T-helper 17 cell (primary cell): ENCODE measurements around the gene PIP5KL1. TPM values are rescaled to one million over a fixed set of nuclear protein-coding genes. Genes with fewer than 3 reads are reported as not detected.

Experiments used
- ATAC-seq: fragments of 150-1000 bp; cut with Tn5 transposase; 2 replicates; pipeline ENCODE4 v1.10.0; 2021; ENCODE audit warnings: mild to moderate bottlenecking, moderate library complexity
- DNase-seq, 3 donors: peaks; one replicate each; pipeline versions ENCODE4 v3.0.0 to v3.0.0-alpha.2; 2020 to 2021
- H3K9me3 ChIP-seq: one replicate; pipeline ENCODE4 v1.7.0; 2013; ENCODE audit warnings: low read length, mild to moderate bottlenecking; ENCODE audit not compliant: control insufficient read depth, poor library complexity, severe bottlenecking
- H3K27ac Mint-ChIP-seq: one replicate; pipeline ENCODE4 v1.8.0; 2022; ENCODE audit warnings: mild to moderate bottlenecking, moderate library complexity, mixed read lengths
- H3K27me3 Mint-ChIP-seq: one replicate; pipeline ENCODE4 v1.8.0; 2022; ENCODE audit warnings: mixed read lengths
- H3K36me3 Mint-ChIP-seq: one replicate; pipeline ENCODE4 v1.8.0; 2022; ENCODE audit warnings: low read depth, mixed read lengths
- H3K4me1 Mint-ChIP-seq: one replicate; pipeline ENCODE4 v1.8.0; 2022; ENCODE audit warnings: mild to moderate bottlenecking, mixed read lengths
- H3K4me3 Mint-ChIP-seq: one replicate; pipeline ENCODE4 v1.8.0; 2022; ENCODE audit warnings: mild to moderate bottlenecking, moderate library complexity, mixed read lengths
- total RNA-seq, 4 donors: library from RNA in 2 of 4; stranded (reverse) in 2 of 4; gene quantifications; one replicate each; pipeline ENCODE4 v1.2.3 and lab custom pipeline; 2022 to 2026

Gene PIP5KL1
- total RNA-seq, 2 donors from 2014 or later, result 2.1 to 2.3 TPM

DNA sequence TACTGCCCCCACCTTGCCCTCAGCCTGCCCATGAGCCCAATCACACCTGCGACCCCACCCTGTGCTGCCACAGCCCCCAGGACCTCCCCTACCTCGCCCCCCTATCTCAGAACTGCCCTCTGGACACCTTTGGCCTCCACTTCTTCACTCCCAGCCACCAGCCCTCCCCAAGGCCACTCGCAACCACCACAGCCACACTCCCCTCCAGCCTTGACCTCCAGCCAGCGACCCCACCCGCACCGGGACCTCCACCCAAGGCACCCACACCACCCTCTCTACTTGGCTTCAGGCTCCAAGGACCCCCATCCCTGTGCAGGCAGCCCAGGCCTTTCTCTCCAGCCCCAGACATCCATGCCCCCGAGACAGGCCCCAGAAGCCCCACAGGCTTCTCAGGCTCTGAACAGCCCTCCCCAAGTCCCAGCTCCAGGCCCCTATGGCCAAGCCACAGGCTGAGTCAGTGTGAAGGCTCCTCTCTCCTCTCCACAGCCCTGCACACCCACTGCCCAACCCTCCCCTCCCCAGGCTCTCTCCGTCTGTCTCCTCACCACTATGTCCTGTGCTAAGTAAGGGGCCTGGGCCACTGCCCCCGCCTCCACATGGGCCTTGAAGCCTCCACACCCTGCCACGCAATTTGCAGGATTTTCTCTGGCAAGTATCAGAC lies 55.1 kb downstream of the PIP5KL1 start:
- Mint-ChIP-seq H3K27ac (no peak overlapping the region), H3K4me3 (no peak overlapping the region), H3K4me1 (peaks cover 6% of the 10 kb centered on the region), H3K27me3 (peaks cover 10% of the 10 kb centered on the region), H3K36me3 (peaks cover 2% of the 10 kb centered on the region)
- ATAC-seq, result no peak
- no peak for DNase-seq
- H3K9me3 ChIP-seq, result no peaks in the 10 kb centered on the region

DNA sequence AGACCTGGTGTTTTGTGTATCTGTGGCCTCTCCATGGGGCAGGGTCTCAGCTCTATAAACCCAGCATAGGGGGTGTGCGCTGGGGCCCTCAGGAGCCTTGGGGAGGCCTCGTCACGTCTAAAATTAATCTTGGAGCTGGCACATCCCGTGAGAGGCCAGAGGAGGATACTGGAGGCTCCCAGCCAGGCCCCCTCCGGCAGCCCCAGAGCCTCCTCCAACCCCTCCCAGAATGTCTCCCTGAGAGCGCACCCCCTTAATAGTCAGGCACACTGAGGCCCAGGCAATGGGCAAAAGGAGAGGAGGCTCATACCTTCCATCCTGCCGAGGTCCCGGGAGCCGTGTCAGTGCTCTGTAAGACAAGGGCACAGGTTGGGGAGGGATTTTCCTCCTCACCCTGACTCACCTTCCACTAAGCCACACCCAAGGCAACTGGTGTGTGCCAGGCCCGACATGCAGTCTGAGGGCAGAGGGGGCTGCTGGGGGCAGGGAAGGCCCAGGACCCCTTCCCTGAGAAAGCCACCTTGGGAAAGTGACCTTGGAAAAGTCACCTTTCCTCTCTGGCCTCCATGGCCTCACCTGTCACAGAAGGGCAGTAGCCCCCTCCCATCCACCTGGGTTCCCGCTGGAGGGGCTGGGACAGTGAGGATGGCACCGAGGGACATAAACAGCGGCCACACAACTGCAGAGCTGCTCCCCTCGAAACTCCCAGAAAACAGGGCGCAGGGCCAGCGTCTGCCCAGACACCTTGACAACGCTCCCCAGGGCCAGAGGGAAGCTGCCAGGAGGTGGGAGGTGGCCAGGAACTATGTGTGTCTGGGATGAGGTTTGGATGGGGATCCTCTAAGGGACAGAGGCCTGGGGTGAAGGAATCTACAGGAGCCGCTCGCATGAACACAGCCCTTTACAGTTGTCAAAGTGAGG lies 56.0 kb downstream of the PIP5KL1 start:
- H3K9me3 ChIP-seq, result no peaks in the 10 kb centered on the region
- peaks cover 2% of the 10 kb centered on the region for H3K36me3 Mint-ChIP-seq
- H3K27me3 Mint-ChIP-seq, result peaks cover 10% of the 10 kb centered on the region
- H3K4me1 Mint-ChIP-seq, result peaks cover 6% of the 10 kb centered on the region
- ATAC-seq (no peak), DNase-seq (no peak)
- no peak overlapping the region for H3K27ac Mint-ChIP-seq
- H3K4me3 Mint-ChIP-seq, result no peak overlapping the region

DNA sequence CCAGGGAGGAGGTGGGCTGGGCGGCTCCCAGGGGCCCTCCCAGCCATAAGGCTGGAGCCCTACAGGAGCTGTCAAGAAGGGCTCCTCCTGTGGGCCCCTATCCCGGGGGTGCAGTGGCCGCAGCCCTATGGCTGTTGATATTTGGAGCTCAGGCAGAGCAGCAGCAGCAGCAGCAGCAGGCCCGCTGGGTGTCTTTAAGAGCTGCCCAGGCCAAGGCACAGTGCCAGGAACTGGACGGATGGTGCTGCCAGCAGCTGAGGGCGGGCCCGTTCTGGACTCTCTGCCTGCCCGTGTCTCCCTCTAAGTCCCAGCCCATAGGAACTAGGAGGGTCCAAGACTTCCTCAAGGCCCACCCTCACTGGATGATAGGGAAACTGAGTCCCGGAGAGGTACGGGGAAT lies 56.7 kb downstream of the PIP5KL1 start:
- Mint-ChIP-seq H3K4me1 (peaks cover 6% of the 10 kb centered on the region), H3K27ac (no peak overlapping the region), H3K27me3 (peaks cover 10% of the 10 kb centered on the region), H3K36me3 (peaks cover 2% of the 10 kb centered on the region), H3K4me3 (no peak overlapping the region)
- no peak for DNase-seq
- H3K9me3 ChIP-seq, result no peaks in the 10 kb centered on the region
- no peak for ATAC-seq

DNA sequence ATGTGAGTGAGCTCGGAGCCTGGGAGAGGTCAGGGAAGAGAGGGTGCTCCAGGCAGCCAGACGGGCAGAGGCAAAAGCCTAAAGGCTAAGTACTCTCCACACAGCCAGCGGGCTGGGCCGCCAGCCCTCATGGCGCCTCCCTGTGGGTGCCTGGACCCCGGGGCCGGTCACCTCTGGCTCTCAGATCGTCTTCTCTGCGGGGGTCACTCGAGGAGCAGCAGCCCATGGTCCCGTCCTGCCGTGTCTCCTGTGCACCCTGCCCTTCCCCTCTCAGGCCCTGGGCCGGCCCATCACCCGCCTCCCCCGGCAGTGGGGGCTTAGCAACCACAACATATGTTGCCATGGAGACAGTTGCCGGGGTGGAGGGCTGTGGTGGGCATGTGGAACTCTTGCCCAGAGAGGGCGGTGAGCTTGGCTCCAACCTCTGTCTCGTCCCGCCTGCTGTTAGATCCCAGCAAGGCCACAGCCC lies 57.3 kb downstream of the PIP5KL1 start:
- ATAC-seq, result no peak
- DNase-seq, result no peak
- Mint-ChIP-seq H3K4me3 (no peak overlapping the region), H3K27me3 (peaks cover 6% of the 10 kb centered on the region), H3K36me3 (no peaks in the 10 kb centered on the region), H3K4me1 (peaks cover 4% of the 10 kb centered on the region), H3K27ac (no peak overlapping the region)
- no peaks in the 10 kb centered on the region for H3K9me3 ChIP-seq

DNA sequence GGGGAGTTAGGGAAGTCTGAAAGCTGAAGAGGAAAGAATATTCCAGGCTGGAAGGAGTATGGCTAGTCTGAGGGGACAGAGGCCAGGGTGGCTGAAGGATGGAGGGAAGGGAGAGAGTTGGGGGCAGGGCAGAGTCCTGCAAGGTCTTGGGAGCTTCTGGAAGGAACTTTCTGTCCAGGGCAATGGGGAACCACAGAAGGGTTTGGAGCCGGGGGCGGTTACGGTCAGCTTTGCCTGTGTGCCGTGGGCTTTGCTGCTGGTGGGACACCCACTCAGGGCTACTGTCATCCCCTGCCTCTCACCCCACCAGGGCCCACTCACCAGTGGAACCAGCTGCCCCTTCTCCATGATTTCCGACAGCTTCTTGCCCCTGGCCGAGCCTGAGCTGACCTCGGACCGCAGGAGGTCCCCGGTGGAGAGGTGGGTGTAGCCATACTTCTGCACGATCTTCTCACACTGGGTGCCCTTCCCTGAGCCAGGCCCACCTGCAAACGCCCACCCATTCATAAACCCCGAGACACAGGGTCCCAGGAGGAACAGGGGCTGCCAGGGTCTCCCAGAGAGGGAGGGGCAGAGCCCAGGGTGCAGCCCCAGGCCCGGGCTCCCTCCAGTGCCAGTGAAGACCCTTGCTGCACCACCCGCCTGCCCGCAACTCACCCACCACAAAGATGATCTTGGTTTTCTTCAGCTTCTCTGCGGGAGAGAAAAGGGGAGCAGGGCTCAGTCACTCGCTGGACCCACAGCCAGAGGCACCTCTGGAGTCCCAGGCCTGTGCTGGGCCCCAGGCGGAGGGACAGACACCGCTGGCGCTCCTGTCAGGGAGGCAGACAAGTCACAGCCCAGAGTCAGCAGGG lies 58.0 kb downstream of the PIP5KL1 start:
- no peak for DNase-seq
- no peak overlapping the region for H3K4me3 Mint-ChIP-seq

DNA sequence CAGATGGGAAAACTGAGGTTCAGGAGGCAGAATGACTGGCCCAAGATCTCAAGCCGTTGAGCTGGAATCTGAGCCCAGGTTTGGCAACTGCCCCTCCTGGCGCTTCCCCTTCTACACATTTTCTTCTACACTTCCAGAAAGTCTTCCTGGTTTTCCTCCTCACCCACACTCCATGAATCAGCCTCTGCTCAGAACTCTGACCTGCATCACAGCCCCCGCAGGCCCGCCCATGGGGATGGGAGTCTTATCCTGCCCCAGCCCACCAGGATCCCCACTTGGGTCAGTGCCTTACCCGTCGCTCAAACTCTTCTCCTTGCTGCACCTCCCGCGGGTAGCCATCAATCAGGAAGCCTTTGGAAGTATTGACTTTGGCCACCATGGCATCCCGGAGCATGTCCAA lies 59.0 kb downstream of the PIP5KL1 start:
- DNase-seq (no peak), ATAC-seq (no peak)
- H3K36me3 Mint-ChIP-seq, result no peaks in the 10 kb centered on the region
- peaks cover 3% of the 10 kb centered on the region for H3K4me1 Mint-ChIP-seq
- peak overlapping the region; percentile 45 for H3K27ac Mint-ChIP-seq
- H3K27me3 Mint-ChIP-seq, result no peaks in the 10 kb centered on the region
- H3K9me3 ChIP-seq, result no peaks in the 10 kb centered on the region
- H3K4me3 Mint-ChIP-seq, result no peak overlapping the region

More for the DNA sequence above, 58.0 kb downstream of the PIP5KL1 start:
- ATAC-seq, result no peak
- Mint-ChIP-seq H3K27me3 (no peaks in the 10 kb centered on the region), H3K36me3 (no peaks in the 10 kb centered on the region), H3K4me1 (peaks cover 3% of the 10 kb centered on the region), H3K27ac (no peak overlapping the region)
- H3K9me3 ChIP-seq, result no peaks in the 10 kb centered on the region

DNA sequence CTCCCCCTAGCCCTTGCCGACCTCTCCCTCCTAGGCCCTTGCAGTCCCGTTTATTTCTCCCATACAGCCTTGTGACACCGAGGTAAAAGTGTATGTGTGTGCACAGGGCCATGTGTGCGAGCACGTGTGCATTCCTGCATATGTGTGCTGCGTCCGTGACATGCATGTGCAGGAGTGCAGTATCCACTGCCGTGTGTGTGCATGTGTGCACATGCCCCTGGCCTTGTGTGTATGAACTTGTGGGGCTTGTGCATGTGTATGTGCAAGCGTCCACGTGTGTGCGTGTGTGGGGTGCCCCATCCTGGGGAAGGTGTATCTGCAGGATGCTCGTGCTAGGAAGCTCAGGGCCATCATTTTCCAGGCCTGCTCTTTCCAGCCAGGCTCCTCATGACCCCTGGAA lies 59.7 kb downstream of the PIP5KL1 start:
- ATAC-seq (no peak), DNase-seq (no peak)
- no peaks in the 10 kb centered on the region for H3K9me3 ChIP-seq
- H3K27me3 Mint-ChIP-seq, result no peaks in the 10 kb centered on the region
- H3K36me3 Mint-ChIP-seq, result no peaks in the 10 kb centered on the region
- H3K27ac Mint-ChIP-seq, result no peak overlapping the region
- no peak overlapping the region for H3K4me3 Mint-ChIP-seq
- peaks cover 7% of the 10 kb centered on the region for H3K4me1 Mint-ChIP-seq

Other genes starting within 250 kb of the PIP5KL1 start
- gene CFAP157, start 223.8 kb downstream of the PIP5KL1 start, total RNA-seq, result under 1 TPM in 1 of 2 donors, not detected in 1; 0.27 TPM
- 1 to 10 TPM; 6.6 to 6.7 TPM for gene PTRH1, start 215.1 kb downstream of the PIP5KL1 start, total RNA-seq
- 1 to 10 TPM; 3.7 to 4.3 TPM for gene TTC16, start 214.7 kb downstream of the PIP5KL1 start, total RNA-seq
- 10 to 100 TPM in 1 of 2 donors, 1 to 10 TPM in 1; 9.4 to 10.5 TPM for gene TOR2A, start 195.5 kb downstream of the PIP5KL1 start, total RNA-seq
- 10 to 100 TPM; 15.9 to 27.2 TPM for gene SH2D3C, start 152.1 kb downstream of the PIP5KL1 start, total RNA-seq
- gene CDK9, start 144.7 kb downstream of the PIP5KL1 start, total RNA-seq, result 100 to 1,000 TPM; 107 to 123 TPM
- gene FPGS, start 127.9 kb downstream of the PIP5KL1 start, total RNA-seq, result 10 to 100 TPM; 71.2 to 80.6 TPM
- 1 to 10 TPM; 3.2 to 6.4 TPM for gene ENG, start 76.1 kb downstream of the PIP5KL1 start, total RNA-seq
- gene AK1, start 53.1 kb downstream of the PIP5KL1 start, total RNA-seq, result 10 to 100 TPM; 35.9 to 66.5 TPM
- 100 to 1,000 TPM in 1 of 2 donors, 10 to 100 TPM in 1; 74.5 to 108 TPM for gene ST6GALNAC6, start 31.2 kb downstream of the PIP5KL1 start, total RNA-seq
- 10 to 100 TPM; 18.5 to 22.1 TPM for gene ST6GALNAC4, start 13.7 kb downstream of the PIP5KL1 start, total RNA-seq
- 10 to 100 TPM; 23.3 to 26.2 TPM for gene DPM2, start 7.1 kb upstream of the PIP5KL1 start, total RNA-seq
- 100 to 1,000 TPM; 254 to 268 TPM for gene EEIG1, start 50.2 kb upstream of the PIP5KL1 start, total RNA-seq
- gene NAIF1, start 136.5 kb upstream of the PIP5KL1 start, total RNA-seq, result 10 to 100 TPM; 11.6 to 15.2 TPM
- gene SLC25A25, start 137.5 kb upstream of the PIP5KL1 start, total RNA-seq, result 10 to 100 TPM; 16.3 to 20.4 TPM
- 10 to 100 TPM; 46.4 to 58.2 TPM for gene PTGES2, start 197.0 kb upstream of the PIP5KL1 start, total RNA-seq
- gene LCN2, start 218.7 kb upstream of the PIP5KL1 start, total RNA-seq, result 1 to 10 TPM in 1 of 2 donors, not detected in 1; 9.3 TPM
- 10 to 100 TPM; 71.0 to 87.9 TPM for gene BBLN, start 229.5 kb upstream of the PIP5KL1 start, total RNA-seq